Measurements from ENCODE around the gene HAVCR2. TPM values are rescaled to one million over a fixed set of nuclear protein-coding genes. Genes with fewer than 3 reads are reported as not detected.
"Not testable (repeated sequence)": the region's sequence is repeated elsewhere in the genome, so short reads cannot be mapped to it uniquely, and the experiment has no call there.

Gene HAVCR2
- total RNA-seq, 1 donor from 2014 or later: 0.37 TPM

- no peak for DNase-seq (ENCODE audit: low read depth)
These were observed 20.4 kb downstream of the HAVCR2 start for GRCh38 chr5:157088342-157088990.

GRCh38 chr5:157086751-157087359 lies 22.0 kb downstream of the HAVCR2 start:
- DNase-seq (ENCODE audit: low read depth): no peak

- no peak for DNase-seq (ENCODE audit: low read depth)
These were observed 22.9 kb downstream of the HAVCR2 start for GRCh38 chr5:157085930-157086329.

GRCh38 chr5:157080286-157080685 lies 28.6 kb downstream of the HAVCR2 start:
- DNase-seq (ENCODE audit: low read depth): no peak

GRCh38 chr5:157076558-157076957 lies 32.3 kb downstream of the HAVCR2 start:
- peak; percentile 35 for DNase-seq (ENCODE audit: low read depth)

- DNase-seq (ENCODE audit: low read depth): no peak
These were observed 36.3 kb downstream of the HAVCR2 start for GRCh38 chr5:157072508-157072907.

- DNase-seq (ENCODE audit: low read depth): no peak
These were observed 38.9 kb downstream of the HAVCR2 start for GRCh38 chr5:157069949-157070348.

GRCh38 chr5:157068785-157069184 lies 40.1 kb downstream of the HAVCR2 start:
- DNase-seq (ENCODE audit: low read depth): no peak

GRCh38 chr5:157068339-157068738 lies 40.5 kb downstream of the HAVCR2 start:
- no peak for DNase-seq (ENCODE audit: low read depth)

- no peak for DNase-seq (ENCODE audit: low read depth)
These were observed 41.8 kb downstream of the HAVCR2 start for GRCh38 chr5:157067005-157067404.

GRCh38 chr5:157066080-157066479 lies 42.8 kb downstream of the HAVCR2 start:
- no peak for DNase-seq (ENCODE audit: low read depth)

- no peak for DNase-seq (ENCODE audit: low read depth)
These were observed 44.9 kb downstream of the HAVCR2 start for GRCh38 chr5:157063776-157064430.

- DNase-seq (ENCODE audit: low read depth): no peak
These were observed 49.0 kb downstream of the HAVCR2 start for GRCh38 chr5:157059891-157060290.

- DNase-seq (ENCODE audit: low read depth): no peak
These were observed 49.7 kb downstream of the HAVCR2 start, which contains the start of gene HAVCR1 for GRCh38 chr5:157059093-157059539. HAVCR1 (minus strand) TSS chr5:157059116; CDS start chr5:157057943, 1,173 bp downstream.

- no peak for DNase-seq (ENCODE audit: low read depth)
These were observed 51.1 kb downstream of the HAVCR2 start for GRCh38 chr5:157057459-157058370.

GRCh38 chr5:157056848-157057247 lies 52.0 kb downstream of the HAVCR2 start:
- DNase-seq (ENCODE audit: low read depth): not testable (repeated sequence)

- DNase-seq (ENCODE audit: low read depth): no peak
These were observed 57.1 kb downstream of the HAVCR2 start for GRCh38 chr5:157051604-157052245.

GRCh38 chr5:157050050-157050449 lies 58.8 kb downstream of the HAVCR2 start:
- no peak for DNase-seq (ENCODE audit: low read depth)

GRCh38 chr5:157049605-157050004 lies 59.2 kb downstream of the HAVCR2 start:
- DNase-seq (ENCODE audit: low read depth): no peak

GRCh38 chr5:157047898-157048297 lies 60.9 kb downstream of the HAVCR2 start:
- no peak for DNase-seq (ENCODE audit: low read depth)

GRCh38 chr5:157047016-157047415 lies 61.8 kb downstream of the HAVCR2 start:
- not testable (repeated sequence) for DNase-seq (ENCODE audit: low read depth)
